Uterus (tissue), 4 donors: ENCODE measurements around the gene SFXN1. TPM values are rescaled to one million over a fixed set of nuclear protein-coding genes. Genes with fewer than 3 reads are reported as not detected.

Experiments used
- DNase-seq, 2 donors: peaks; one replicate each; pipeline ENCODE4 v3.0.0-alpha.2; 2019 to 2020
- H3K27ac ChIP-seq, 2 donors: fragments of 200-600 bp; sonication (generic); 1 replicate in 1 of 2; 2 replicates in 1 of 2; pipeline ENCODE4 v1.5.1; 2016 to 2018
- H3K27me3 ChIP-seq, 2 donors: fragments of 200-600 bp; sonication (generic); one replicate each; pipeline ENCODE4 v1.5.1; 2018 to 2019; ENCODE audit warnings: control low read depth in 1 of 2
- H3K36me3 ChIP-seq, 2 donors: fragments of 200-600 bp; sonication (generic); one replicate each; pipeline ENCODE4 v1.5.1; 2019; ENCODE audit warnings: control low read depth in 1 of 2
- H3K4me1 ChIP-seq, 2 donors: fragments of 200-600 bp; sonication (generic); one replicate each; pipeline ENCODE4 v1.5.1; 2018 to 2019; ENCODE audit warnings: control low read depth in 1 of 2
- H3K4me3 ChIP-seq, 2 donors: fragments of 200-600 bp; sonication (generic); 1 replicate in 1 of 2; 2 replicates in 1 of 2; pipeline ENCODE4 v1.5.1; 2018 to 2019; ENCODE audit warnings: mild to moderate bottlenecking in 1 of 2
- H3K9me3 ChIP-seq, 2 donors: fragments of 200-600 bp; sonication (generic); one replicate each; pipeline ENCODE4 v1.5.1; 2019; ENCODE audit warnings: control low read depth in 1 of 2
- POLR2A ChIP-seq, 2 donors: fragments of 450-650 bp; IDR thresholded peaks; one replicate each; pipeline ENCODE4 v1.6.1; 2016; ENCODE audit warnings: antibody characterized with exemption in 2 of 2, mild to moderate bottlenecking in 1 of 2, moderate library complexity in 1 of 2
- intact Hi-C: fragments of 100-400 bp; cut with DNase I; formaldehyde crosslinking; loops from one replicate; pipeline ENCODE4 v1.15.1; 2023; ENCODE audit warnings: low total_unique reads
- total RNA-seq, 4 donors: library from RNA; depleted of rRNA in 3 of 4; stranded (reverse); fragments of >200 nt in 3 of 4; gene quantifications; one replicate each; pipeline versions ENCODE4 v1.1.0 to v1.2.4, GENCODE V29; 2014 to 2023
- TF ChIP-seq, protein P1 (sequence below), 4 experiments: fragments of 200-600 bp in 2 of 4; fragments of 450-650 bp in 2 of 4; sonication (generic) in 2 of 4; IDR thresholded peaks; one replicate each; pipeline ENCODE4 v1.5.1; 2016 to 2019; ENCODE audit warnings: antibody characterized with exemption in 4 of 4, mild to moderate bottlenecking in 2 of 4, moderate library complexity in 1 of 4
- donor health status: DM: yes; HTN: yes; CAD: no.

SFXN1 gene
- total RNA-seq, 4 donors from 2014 or later: 4.9 to 63.5 (median 42.3) TPM

DNA sequence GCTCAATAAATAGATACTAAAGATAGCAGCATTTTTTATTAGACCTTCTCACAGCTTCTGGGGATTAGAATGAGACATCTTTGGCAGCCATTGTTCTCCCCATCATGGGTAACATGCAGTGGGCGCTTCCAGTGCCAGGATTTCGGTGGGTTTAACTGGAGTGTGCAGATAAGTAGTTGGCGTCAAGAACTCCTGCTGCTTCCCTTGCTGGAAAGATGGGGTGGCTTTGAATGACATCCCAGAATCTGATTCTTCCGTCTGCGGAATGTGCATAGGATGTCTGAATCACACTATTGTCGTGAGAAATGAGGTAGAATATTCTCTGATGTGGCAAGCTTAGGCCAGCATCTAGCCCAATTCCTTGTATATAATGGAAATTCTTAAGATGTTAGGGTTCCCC, 7.3 kb downstream of the SFXN1 start:
- no peaks in the 10 kb centered on the region for H3K27me3 ChIP-seq
- intact Hi-C loops: no loop called here
- TF ChIP-seq, protein P1, sequence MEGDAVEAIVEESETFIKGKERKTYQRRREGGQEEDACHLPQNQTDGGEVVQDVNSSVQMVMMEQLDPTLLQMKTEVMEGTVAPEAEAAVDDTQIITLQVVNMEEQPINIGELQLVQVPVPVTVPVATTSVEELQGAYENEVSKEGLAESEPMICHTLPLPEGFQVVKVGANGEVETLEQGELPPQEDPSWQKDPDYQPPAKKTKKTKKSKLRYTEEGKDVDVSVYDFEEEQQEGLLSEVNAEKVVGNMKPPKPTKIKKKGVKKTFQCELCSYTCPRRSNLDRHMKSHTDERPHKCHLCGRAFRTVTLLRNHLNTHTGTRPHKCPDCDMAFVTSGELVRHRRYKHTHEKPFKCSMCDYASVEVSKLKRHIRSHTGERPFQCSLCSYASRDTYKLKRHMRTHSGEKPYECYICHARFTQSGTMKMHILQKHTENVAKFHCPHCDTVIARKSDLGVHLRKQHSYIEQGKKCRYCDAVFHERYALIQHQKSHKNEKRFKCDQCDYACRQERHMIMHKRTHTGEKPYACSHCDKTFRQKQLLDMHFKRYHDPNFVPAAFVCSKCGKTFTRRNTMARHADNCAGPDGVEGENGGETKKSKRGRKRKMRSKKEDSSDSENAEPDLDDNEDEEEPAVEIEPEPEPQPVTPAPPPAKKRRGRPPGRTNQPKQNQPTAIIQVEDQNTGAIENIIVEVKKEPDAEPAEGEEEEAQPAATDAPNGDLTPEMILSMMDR (IDR thresholded peaks at IDR 0.05): no peak
- no peak for TF ChIP-seq POLR2A (IDR thresholded peaks at IDR 0.05)
- H3K4me1 ChIP-seq: no peaks in the 10 kb centered on the region
- H3K27ac ChIP-seq: no peak overlapping the region
- no peak overlapping the region for H3K4me3 ChIP-seq
- H3K36me3 ChIP-seq: no peaks in the 10 kb centered on the region
- no peaks in the 10 kb centered on the region for H3K9me3 ChIP-seq
- no peak for DNase-seq

DNA sequence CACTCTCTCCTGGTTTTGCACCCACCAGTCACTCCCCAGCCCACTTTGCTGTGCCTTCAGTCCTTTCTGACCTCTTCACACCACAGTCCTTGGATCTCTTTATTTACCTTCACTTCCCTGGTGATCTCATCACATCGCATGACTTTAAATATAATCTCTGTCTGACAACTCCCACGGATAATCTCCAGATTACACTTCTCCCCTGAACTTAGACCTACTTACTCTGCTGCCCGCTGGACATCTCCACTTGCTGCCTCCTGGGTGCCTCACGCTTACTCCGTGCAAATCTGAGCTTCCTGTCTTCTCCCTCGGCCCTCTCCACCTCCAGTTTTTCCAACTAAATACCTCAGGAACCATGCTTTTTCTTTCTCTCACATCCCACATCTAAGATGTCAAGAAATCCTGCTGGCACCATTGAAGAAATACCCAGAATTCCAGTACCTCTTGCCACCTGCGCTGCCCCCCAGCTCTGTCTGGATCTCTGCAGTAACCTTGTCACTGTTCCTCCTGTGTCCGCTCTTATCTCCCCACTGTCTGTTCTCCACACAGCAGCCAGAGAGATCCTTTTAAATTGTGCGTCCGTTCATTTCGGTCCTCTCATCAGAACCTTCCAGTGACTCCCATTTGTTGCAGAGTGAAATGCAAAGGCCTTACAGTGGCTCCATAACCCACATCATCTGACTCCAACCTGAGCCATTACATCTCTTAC, 9.3 kb downstream of the SFXN1 start:
- Histone ChIP-seq H3K4me1 (no peaks in the 10 kb centered on the region), H3K9me3 (no peaks in the 10 kb centered on the region), H3K27me3 (no peaks in the 10 kb centered on the region), H3K4me3 (no peak overlapping the region), H3K36me3 (no peaks in the 10 kb centered on the region), H3K27ac (no peak overlapping the region)
- no peak for DNase-seq
- TF ChIP-seq POLR2A (IDR thresholded peaks at IDR 0.05): no peak
- TF ChIP-seq, protein P1 (IDR thresholded peaks at IDR 0.05): no peak
- intact Hi-C loops: no loop called here

DNA sequence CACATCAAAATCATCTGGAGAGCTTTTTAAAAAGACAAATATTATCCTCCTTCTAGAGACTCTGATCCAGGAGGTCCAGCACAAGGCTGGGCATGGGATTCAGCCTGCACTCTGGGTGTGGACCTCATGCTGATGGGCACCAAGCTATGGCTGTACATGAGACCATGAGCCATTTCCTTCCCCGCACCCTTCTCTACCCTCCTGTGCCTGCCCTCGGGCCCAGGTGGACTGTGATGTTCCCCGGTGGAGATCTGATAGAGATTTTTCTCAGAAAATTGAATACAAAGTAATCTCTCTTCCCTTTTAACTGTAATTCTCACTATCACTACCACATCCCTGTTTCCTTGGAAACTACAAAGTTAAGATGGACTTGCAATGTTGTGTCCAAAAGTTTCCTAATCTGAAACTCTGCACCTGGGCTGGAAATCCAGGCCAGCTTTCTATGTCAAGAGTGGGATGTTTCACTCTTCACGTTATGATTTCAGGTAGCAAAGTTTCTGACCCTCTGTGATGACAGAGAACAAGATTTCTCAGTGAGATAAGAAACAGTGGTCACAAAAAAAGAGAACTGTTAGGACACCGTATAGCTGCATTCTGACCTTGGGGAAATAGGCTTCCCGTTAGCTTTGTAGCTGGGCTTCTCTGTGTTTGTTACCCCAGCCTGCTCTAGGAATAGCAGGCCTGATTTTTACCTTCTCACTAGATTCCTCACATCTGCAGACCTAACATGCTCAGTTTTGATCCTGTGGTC, 11.5 kb downstream of the SFXN1 start:
- H3K27ac ChIP-seq: peak overlapping the region in 1 of 2 donors; percentile 20
- TF ChIP-seq POLR2A (IDR thresholded peaks at IDR 0.05): no peak
- TF ChIP-seq, protein P1 (IDR thresholded peaks at IDR 0.05): no peak
- H3K36me3 ChIP-seq: no peaks in the 10 kb centered on the region
- H3K4me3 ChIP-seq: no peak overlapping the region
- intact Hi-C loops: no loop called here
- H3K4me1 ChIP-seq: peaks cover 0 to 5% of the 10 kb centered on the region in 2 donors
- no peaks in the 10 kb centered on the region for H3K9me3 ChIP-seq
- no peak for DNase-seq
- no peaks in the 10 kb centered on the region for H3K27me3 ChIP-seq

DNA sequence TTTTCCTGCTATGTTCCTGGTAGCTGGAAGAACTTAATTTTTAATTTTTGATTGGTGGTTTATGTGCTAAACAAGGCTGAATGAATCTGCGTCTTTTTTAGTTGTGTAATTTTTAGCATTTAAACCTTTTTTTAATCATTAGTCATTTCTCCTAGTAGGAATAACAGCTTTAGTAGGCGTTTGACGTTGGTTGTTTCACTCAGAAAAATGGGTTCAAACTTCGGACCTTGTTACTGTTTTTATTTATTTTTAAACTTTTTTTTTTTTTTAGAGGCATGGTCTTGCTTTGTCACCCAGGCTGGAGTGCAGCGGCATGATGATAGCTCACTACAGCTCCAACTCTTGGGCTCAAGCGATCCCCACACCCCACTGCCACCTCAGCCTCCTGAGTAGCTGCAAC, 12.9 kb downstream of the SFXN1 start:
- Histone ChIP-seq H3K27ac (peak overlapping the region in 1 of 2 donors; percentile 3), H3K4me3 (no peak overlapping the region), H3K36me3 (no peaks in the 10 kb centered on the region), H3K4me1 (peaks cover 0 to 5% of the 10 kb centered on the region in 2 donors), H3K9me3 (no peaks in the 10 kb centered on the region), H3K27me3 (no peaks in the 10 kb centered on the region)
- TF ChIP-seq, protein P1 (IDR thresholded peaks at IDR 0.05): no peak
- TF ChIP-seq POLR2A (IDR thresholded peaks at IDR 0.05): no peak
- no peak for DNase-seq
- intact Hi-C loops: no loop called here

DNA sequence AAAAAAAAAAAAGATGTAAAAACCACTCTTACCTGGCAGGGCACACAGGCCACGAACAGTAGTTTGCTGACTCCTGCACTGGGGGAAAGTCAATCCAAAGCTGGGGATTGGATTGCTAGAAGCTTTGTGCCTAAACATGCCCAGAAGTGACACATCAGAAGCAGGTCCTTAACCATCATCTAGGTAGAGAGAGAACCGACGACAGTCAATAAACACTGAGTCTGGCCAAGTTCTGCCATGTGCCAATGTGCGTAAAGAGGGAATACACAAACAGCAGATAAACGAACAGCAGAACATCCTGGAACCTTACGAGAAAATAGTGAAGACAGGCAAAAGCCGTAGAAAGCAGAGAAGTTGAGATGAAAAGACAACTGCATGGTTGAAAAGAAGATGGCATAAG, 14.9 kb downstream of the SFXN1 start:
- Histone ChIP-seq H3K4me3 (no peak overlapping the region), H3K4me1 (peaks cover 0 to 5% of the 10 kb centered on the region in 2 donors), H3K27me3 (no peaks in the 10 kb centered on the region), H3K27ac (peak overlapping the region in 1 of 2 donors; percentile 75), H3K36me3 (no peaks in the 10 kb centered on the region), H3K9me3 (no peaks in the 10 kb centered on the region)
- DNase-seq: no peak
- intact Hi-C loops: no loop called here
- TF ChIP-seq, protein P1 (IDR thresholded peaks at IDR 0.05): no peak
- no peak for TF ChIP-seq POLR2A (IDR thresholded peaks at IDR 0.05)
